GM18858 (cell line): ENCODE data around the gene PPP3R2.
A peak's percentile ranks its signal among the peaks of the same experiment; 100 is the strongest.
"Not testable (repeated sequence)": the region's sequence is repeated elsewhere in the genome, so short reads cannot be mapped to it uniquely, and the experiment has no call there.

Experiments used
- ATAC-seq: cut with Tn5 transposase; IDR thresholded peaks from one replicate; pipeline ENCODE4 v1.9.1; 2021; ENCODE audit not compliant: unreplicated experiment

PPP3R2 gene

DNA sequence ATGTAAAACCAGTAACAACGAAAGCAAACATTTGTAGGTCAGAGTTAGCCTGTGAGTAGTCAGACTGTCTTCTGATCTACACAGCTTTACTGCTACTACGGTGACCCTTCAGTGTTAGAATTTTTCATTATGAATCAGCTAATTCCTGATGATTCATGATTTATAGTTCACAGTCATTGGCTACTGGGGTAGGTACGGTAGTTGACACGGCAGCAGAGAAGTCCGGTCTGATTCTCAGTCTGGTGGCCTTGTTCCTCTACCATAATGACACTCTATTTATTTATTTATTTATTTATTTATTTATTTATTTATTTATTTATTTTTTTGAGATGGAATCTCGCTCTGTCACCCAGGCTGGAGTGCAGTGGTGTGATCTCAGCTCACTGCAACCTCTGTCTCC, 4.7 kb downstream of the PPP3R2 start:
- ATAC-seq, result not testable (repeated sequence)

DNA sequence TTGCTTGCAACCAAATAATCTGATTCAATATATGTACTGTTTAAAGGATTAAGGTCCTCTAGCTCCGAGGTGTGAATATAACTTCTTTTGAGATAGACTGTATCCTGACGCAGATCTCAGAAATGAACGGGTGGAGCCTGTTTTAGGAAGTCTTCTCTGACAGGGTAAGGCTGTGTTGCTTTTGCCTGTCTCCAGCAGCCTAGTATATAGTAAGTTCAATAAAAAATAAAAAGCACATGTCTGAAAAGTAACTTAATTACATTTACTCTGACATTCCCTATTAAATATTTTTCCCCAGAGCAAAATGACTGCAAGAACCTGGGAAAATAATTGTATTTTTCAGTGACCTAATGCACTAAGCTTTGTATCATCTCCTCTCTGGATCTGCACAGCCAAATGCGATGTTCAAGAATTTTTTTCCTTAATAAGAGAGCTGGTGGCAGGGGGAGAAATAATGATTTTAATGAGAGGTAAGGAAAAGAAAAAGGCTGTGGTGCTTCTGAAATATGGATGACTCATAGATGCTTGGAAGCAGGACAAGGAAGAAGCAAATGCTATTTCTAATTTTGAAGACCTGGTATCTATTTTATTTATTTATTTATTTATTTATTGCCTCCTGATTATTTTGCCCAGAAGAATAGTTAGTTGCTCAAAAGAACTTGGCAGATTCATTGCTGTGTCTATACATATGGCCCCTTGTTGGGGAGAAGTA, 7.3 kb downstream of the PPP3R2 start:
- no peak for ATAC-seq

DNA sequence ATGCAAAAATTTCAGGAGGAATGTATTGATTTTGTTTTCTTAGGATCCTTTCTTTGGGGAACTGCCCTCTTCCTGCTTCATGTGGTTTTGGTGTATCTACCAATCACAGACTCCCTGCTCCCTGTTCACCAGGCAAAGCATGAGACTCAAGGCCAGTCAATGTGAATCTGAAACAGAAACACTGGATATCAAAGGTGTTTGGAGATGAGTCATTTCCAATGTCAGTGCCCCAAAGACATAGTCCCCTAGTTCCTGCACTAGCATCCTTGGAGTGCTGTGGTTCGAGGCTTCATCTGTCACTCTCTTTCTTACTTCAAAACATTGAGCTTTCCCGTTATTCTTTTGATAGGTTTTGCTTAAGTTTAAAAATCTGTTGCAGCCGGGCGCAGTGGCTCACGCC, 8.1 kb downstream of the PPP3R2 start:
- ATAC-seq, result peak; percentile 95

- ATAC-seq, result no peak
Observed at GRCh38 chr9:101585740-101586139, 9.0 kb downstream of the PPP3R2 start.

DNA sequence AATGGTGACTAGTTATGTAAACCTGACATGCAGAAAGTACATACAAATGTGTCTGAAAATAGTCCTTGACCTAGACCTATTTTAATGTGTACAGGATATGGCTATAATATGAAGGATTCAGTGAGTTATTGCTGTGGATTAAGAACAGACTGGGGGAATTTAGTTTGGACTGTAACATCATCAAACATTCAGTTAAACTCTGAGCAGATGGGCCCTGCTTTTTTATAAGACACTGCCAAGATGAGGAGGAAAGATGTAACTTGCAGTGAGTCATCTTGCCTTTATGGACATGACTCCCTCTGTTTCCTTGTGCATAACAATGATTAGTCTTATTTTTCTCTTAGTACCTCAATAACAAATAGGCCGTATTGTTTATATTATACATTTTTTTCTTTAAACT, 12.2 kb downstream of the PPP3R2 start:
- no peak for ATAC-seq

DNA sequence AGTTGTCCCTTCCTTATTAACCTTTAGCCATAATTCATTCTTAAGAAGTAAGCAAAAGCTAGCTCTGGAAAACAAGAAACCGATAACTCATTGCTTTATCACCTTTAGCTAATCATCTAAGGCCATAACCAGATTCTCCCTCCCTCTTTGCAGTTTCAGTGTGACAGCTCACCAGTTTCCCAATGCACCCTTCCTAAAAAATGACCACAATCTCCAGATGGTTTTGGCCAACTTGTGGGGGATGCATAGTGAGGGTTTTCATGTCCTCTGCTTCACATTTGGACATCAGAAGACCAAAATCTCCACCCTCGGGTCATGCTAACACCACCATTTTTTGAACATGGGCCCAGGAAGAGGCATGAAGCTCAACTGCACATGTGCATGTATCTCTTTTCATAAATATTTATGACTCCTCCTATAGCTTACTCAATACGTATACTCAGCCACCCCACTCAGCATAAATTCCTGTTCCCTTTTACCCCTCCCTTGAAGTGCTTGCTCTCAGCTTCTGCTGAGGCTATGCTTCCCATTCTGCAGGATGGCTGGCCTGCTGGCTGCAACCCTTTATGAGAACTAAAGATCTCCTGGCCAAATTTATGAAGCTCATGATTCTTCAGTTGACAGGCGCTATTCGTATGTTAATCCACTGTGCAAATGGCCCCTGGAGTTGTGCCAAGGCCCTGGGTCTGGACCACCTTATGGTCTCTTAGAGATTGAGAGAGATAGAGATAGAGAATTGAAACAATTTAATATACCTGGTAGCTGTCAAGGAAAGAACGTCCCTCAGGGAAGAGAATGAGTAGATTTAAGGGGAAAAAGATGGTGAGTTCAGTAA, 14.8 kb downstream of the PPP3R2 start:
- no peak for ATAC-seq

- peak; percentile 66 for ATAC-seq
Observed at GRCh38 chr9:101578378-101578777, 16.4 kb downstream of the PPP3R2 start.

DNA sequence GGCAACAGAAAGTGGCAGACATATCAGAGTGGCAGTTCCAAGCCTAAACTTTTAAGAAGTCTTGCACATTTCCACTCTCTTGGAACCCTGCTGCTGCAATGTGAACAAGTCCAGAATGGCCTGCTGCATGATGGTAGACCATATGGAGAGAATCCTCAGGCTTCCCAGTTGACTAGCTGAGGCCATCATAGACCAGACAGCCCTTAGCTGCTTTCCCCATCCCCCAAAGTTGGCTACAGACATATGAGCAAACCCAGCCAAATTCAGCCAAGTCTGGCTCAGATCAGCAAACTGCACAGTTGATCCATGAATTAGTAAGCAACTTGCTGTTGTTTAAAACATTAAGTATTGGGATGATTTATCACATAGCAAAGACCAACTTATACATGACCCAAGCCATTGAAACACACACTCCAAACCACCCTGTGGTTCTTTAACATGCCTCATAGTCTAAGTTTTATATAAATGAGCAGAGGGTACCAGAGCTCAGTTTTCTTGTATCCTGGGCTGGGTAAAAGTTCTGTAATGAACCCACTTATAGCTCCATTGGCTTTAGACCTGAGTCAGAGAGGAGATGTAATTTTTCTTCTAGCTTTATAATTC, 19.9 kb downstream of the PPP3R2 start:
- ATAC-seq, result no peak

DNA sequence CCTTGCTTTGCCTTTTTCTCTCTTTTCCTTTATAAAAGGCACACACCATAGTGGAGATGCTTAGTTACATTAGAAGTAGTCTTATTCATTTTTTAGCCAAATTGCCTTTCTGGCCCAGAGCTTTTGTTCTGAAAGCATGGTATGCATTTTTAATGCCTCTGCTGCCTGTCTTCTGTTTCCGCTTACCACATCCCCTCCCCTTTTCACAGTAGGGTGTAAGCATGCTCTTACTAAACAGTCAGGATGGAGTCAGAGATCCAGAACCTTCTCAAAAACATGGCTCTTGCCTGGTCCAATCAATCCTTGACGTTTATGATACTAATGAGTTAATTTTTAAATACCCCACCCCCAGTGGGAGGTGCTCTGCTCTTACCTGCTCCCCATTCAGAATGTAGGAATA, 22.5 kb downstream of the PPP3R2 start:
- no peak for ATAC-seq

GRCh38 chr9:101571114-101571513, 23.7 kb downstream of the PPP3R2 start:
- no peak for ATAC-seq

DNA sequence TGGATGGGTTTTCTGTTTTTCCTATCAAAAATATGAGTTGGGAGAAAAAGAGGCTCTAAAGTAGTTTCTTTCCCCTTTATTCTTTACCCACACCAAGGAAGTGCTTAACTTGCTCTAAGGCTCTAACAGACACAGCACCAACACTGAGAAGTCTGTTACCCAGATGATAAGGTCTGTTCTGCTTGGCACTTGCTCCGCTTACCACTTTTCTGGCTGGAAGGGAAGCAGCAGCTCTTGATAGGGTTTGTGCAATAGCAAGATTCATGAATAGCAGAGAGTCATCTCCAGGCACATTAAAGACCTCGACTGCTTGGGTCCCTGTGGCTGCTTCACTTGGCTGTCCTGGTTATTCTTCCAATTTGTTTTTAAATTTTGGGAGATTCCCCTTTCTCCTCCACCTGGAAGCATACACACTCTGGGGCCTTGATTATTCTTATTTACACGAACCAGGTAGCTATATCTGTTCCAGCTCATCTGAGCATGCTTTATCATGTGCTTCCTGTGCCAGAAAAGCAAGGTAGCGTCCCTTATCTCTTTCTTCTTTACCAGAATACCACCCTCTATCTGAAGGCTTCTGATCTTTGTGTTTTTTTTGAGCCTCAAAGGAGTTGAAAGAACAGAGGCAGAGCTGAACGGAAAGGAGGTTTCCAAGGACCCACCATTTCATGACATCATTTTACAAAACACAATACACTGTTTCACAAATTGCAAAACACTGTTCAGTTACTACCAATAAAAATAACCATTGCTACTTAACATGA, 24.8 kb downstream of the PPP3R2 start:
- no peak for ATAC-seq

GRCh38 chr9:101567725-101568350, 26.9 kb downstream of the PPP3R2 start:
- ATAC-seq, result no peak

DNA sequence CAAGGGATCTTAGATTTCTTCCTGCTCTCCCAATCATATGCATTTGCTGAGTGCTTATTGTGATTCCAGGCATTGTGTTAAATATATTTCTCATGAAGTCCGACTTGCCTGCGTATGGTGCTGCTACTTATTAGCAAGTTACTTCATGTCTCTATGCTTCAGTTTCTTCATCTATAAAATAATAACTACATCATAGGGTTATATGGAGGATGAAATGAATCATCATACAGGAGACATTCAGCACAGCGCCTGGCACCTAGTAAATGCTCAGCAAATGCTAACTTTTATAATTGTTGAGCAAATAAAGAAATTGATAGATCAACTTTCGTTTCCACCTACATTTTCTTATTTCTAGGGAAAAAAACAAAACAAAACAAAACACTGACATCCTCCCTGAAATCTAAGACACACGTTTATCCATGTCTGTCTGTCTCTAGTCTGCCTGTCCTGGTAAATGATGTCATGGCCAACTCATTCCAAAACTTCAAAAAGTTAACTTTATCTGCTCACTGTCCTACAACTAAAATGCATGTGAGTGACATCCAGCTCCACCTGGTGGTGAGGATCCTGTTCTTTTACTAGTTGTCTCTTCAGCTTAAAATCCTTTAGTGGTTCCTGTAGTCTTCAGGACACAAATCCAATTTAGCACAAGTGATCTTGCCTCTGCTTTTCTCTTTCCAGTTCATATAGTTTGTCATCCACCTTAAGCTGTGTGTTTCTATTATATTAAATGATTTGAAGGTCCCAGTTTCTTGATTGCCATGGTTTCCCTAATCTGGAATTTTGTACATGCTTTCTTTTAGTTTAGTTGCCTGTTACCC, 27.7 kb downstream of the PPP3R2 start:
- peak; percentile 81 for ATAC-seq

- no peak for ATAC-seq
Observed at GRCh38 chr9:101564252-101564651, 30.5 kb downstream of the PPP3R2 start.

GRCh38 chr9:101562966-101563365, 31.8 kb downstream of the PPP3R2 start:
- no peak for ATAC-seq

DNA sequence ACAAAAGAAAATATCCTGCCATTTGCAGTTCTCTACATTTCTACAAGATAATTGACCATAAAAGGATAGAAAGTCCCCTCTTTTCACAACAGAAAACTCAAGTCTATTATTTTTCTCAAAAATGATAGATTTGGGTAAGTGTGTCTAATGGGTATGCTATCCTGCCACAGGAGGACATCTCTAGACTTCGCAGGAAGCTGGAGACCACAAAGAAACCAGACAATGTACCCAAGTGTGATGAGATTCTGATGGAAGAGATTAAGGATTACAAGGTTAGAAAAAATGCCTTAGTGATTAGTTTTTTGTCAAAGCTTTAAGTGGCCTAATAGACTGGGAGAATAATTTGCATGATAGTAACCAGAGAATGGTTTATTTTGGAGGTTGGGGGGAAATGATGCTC, 33.0 kb downstream of the PPP3R2 start:
- no peak for ATAC-seq

DNA sequence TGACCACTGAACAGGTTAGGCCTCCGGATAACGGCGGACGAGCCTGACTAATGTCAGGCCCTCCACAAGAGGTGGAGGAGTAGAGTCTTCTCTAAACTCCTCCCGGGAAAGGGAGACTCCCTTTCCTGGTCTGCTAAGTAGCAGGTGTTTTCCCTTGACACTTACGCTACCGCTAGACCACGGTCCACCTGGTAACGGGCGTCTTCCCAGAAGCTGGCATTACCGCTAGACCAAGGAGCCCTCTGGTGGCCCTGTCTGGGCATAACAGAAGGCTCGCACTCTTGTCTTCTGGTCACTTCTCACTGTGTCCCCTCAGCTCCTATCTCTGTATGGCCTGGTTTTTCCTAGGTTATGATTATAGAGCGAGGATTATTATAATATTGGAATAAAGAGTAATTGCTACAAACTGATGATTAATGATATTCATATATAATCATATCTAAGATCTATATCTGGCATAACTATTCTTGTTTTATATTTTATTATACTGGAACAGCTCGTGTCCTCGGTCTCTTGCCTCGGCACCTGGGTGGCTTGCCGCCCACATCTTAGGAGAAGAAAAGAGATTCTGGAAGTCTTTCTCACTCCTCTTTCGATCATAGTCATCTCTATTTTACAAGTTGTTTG, 45.2 kb downstream of the PPP3R2 start:
- not testable (repeated sequence) for ATAC-seq

DNA sequence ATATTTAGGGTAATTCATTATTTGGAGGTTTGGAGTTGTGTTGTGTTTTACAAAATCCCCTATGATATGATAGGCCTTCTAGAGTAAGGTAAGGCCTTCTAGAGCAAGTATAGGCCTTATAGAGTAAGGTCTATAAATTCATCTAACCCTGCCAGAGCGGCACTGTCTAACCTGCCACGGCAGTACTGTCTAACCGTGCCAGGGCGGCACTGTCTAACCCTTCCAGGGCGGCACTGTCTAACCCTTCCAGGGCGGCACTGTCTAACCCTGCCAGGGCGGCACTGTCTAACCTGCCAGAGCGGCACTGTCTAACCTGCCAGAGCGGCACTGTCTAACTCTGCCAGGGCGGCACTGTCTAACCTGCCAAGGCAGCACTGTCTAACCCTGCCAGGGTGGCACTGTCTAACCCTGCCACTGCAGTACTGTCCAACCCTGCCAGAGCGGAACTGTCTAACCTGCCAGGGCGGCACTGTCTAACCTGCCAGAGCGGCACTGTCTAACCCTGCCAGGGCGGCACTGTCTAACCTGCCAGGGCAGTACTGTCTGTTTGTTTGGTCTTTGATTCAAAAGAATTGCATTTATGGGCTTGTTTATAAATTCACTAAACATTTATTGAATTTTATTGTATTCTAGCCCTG, 51.6 kb downstream of the PPP3R2 start:
- no peak for ATAC-seq
